C1 segment of cervical spinal cord (tissue), 14 donors: Measurements from ENCODE around the gene CDCA3.

Experiments used
- DNase-seq, 14 donors: peaks; one replicate each; lab custom pipeline; 2025; lab: John Stamatoyannopoulos, UW

CDCA3 gene

DNA sequence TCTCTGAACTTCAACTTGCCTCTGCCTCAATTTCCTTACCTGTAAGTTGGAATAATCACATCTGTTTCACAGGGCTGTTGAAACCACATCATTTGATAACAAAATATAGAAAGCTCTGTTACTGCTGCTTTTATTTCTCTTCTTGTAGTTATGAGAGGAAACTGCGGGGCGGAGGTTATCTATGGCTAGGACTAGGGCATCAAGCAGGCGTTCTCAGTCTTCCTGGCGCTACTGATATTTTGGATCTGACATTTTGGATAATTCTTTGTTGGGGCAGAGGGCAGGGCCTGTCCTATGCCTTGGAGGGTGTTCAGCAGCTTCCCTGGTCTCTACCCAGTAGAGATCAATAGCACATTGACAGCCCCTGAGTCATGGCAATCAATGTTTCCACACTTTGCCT, 19.0 kb downstream of the CDCA3 start:
- DNase-seq, result no peak

DNA sequence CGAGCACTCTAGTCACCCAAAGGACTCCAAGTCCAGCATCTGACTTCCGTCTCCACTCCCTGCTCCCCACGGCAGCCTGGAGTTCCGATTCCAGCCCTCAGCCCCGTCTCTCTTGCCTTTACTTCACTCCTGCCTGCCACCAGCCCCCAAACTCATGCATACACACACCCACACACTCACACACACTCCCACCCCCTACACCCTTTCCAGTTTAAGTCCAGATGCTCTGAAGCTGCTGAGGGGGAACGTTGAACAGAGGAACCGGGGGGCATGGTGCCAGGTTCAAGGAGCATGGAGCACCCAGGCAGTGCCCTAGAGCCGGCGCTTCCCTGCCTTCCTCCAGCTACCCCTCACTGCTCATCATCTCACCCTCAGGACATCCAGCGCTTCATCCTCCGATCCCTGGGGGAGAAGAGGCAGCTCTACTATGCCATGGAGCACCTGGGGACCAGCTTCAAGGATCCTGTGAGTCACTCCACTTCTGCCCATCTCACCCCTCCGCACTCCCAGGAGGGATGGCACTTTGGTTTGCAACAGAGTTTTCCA, 19.6 kb downstream of the CDCA3 start:
- DNase-seq, result no peak

DNA sequence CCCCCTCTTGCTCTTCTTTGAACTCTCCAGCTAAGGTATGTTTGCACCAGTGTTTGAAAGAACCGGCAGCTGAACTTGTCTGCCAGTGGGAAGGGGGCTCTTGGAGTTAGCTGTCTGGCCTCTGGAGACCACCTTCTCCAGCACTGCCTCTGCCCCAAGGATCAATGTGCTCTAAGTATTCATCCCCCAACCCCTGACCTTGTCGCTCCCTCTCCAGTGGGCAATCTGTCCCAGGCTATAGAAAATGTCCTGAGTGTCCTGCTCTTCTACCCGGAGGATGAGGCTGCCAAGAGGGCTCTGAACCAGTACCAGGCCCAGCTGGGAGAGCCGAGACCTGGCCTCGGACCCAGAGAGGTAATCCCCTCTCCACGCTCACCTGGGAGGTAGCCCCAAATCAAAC, 20.1 kb downstream of the CDCA3 start:
- no peak for DNase-seq

DNA sequence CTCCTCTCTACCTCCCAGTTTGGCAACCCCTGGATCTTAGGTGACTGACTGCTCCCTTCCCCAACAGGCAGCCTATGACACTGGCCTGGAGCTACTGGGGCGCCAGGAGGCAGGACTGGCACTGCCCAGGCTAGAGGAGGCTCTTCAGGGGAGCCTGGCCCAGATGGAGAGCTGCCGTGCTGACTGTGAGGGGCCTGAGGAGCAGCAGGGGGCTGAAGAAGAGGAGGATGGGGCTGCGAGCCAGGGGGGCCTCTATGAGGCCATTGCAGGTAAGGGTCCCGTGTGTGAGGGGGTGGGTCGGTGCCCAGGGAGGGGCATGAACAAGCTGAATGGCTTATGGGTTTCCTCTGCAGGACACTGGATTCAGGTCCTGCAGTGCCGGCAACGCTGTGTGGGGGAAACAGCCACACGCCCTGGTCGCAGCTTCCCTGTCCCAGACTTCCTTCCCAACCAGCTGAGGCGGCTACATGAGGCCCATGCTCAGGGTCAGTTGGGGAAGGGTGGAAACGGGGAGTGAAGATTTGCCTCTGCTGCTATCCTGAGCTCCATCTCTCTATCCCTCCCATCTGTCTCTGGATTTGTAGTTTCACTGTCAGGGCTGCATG, 20.7 kb downstream of the CDCA3 start:
- no peak for DNase-seq

DNA sequence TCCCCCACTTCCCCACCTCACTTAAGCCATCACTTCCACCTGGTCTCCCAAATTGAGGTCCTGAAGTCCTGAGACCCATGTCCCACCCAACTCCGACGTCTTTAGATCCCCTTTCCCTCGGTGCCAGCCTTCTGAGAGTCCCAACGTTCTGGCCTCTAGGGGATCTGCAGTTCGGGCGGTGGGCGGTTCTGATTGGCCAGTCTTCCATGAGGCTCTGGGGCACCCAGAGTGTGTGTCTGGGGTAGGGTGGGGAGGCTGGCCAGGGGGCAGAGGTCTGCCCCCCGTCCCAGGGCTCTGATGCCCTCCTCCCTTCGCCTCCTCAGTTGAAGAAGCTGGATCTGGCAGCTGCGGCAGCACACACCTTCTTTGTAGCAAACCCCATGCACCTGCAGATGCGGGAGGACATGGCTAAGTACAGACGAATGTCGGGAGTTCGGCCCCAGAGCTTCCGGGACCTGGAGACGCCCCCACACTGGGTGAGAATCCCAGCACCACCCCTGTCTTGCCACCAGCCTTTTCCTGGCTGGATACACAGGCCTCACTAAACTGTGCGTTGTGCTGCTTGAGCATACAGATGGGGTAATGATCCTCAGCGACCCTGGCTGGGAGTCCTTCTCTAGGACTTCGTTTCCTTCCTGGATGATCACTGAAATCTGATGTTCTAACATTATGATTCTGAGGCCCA, 21.4 kb downstream of the CDCA3 start:
- peak in 1 of 14 donors; percentile 11 for DNase-seq

DNA sequence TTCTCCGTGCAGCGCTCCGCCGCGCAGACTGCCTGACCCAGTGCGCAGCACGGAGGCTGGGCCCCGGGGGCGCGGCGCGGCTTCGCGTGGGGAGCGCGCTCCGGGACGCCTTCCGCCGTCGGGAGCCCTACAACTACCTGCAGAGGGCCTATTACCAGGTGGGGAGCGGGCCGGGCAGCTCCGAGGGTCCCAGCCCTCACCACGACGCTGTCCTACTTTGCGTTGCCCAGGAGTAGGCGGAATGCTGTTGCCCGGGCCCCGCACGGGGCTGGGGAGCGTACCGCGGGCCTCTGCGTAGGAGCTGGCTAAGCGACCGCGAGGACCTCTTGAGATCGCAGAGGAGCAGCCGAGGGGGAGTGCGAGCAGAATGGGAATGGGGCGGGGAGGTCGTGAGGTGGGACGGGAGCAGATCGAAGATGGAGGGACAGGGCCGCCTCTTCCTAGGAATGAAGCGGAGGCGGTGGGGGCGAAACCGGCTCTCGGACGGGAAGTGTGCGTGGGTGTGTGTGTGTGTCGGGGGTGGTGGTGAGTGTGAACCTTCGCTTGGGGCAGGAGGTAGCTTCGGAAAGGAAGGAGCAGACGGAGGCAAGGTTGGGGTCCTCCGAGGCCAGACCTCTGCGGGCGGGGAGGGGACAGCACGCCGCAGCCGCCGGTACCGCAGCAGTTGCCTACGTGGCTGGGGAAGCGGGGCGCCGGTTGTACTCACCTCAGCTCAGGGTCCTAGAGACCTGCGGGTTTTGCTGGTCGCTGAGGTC, 22.1 kb downstream of the CDCA3 start:
- peak in 1 of 14 donors; percentile 74 for DNase-seq

DNA sequence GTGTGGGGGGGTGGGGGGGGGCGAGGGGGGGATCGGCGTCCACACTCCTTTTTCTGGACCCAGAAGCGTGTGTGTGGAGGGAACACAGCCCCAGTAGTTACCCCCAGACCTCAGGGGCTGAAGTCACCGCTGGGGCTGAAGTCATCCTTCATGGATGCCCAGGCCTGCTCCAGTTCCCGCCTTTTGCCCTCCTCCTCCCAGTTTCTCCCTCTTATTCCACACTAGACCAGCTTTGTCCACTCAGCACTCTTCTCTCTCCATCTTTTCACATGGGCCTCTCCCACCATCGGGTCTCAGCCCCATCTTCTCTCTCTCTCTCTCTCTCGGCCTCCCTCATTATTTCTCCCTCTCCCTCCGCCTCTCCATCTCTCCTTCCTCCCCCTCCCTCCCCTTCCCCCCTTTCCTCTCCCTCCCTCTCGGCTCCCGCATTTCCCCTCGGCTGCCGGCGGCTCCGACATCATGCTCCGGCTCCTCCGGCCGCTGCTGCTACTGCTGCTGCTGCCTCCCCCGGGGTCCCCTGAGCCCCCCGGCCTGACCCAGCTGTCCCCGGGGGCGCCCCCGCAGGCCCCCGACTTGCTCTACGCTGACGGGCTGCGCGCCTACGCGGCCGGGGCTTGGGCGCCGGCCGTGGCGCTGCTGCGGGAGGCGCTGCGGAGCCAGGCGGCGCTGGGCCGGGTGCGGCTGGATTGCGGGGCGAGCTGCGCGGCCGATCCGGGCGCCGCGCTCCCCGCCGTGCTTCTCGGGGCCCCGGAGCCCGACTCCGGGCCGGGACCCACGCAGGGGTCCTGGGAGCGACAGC, 22.9 kb downstream of the CDCA3 start, which contains the start of gene P3H3:
Gene P3H3, plus strand, starts transcription at position 426 of the 799 bp plus-strand sequence. Its CDS starts 34 bp downstream, at position 460.
- DNase-seq, result peak in 3 of 14 donors; percentile 9 to 63 (median 28)

DNA sequence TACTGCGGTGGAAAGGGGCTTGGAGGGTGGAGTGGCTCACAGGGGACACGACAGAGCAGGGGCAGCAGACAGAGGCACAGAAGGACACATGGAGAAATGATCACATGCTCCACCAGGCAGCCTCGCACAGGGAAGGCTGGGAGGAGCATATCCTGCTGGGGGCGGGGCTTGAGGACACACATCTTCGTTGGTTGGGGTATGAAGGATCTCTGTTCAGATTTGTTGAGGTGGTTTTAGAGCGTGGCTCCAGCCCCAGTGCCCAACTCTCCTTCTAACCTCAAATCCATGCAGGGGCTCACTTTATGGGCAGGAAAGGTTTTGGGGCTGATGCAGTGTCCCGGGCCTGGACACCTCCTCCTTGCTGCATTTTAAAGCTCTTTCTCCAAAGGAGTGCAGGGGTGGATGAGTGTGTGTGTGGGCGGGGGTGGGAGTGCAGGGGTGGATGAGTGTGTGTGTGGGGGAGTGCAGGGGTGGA, 23.6 kb downstream of the CDCA3 start:
- peak in 9 of 14 donors; percentile 15 to 91 (median 35) for DNase-seq

DNA sequence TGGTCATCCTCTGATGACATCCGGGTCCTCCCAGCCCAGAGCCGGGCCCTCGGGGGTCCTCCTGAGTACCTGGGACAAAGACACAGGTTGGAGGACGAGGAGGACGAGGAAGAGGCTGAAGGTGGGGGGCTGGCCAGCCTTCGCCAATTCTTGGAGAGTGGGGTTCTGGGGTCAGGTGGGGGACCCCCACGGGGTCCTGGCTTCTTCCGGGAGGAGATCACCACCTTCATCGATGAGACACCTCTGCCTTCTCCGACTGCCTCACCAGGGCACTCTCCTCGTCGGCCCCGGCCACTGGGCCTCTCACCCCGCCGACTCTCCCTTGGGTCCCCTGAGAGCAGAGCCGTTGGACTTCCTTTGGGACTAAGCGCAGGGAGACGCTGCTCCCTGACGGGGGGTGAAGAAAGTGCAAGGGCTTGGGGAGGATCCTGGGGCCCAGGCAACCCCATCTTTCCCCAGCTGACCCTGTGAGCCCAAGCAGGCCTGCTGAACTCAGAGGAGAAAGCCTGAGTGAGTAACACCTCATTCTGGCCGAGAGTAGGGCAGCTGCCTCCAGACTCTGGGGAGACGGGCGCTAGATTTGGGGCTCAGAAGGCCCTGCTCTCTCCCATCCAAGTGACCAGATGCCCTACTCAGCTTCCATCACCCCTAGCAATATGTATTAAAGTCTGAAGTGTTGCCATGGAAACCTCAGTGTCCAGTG, 24.2 kb downstream of the CDCA3 start:
- no peak for DNase-seq

DNA sequence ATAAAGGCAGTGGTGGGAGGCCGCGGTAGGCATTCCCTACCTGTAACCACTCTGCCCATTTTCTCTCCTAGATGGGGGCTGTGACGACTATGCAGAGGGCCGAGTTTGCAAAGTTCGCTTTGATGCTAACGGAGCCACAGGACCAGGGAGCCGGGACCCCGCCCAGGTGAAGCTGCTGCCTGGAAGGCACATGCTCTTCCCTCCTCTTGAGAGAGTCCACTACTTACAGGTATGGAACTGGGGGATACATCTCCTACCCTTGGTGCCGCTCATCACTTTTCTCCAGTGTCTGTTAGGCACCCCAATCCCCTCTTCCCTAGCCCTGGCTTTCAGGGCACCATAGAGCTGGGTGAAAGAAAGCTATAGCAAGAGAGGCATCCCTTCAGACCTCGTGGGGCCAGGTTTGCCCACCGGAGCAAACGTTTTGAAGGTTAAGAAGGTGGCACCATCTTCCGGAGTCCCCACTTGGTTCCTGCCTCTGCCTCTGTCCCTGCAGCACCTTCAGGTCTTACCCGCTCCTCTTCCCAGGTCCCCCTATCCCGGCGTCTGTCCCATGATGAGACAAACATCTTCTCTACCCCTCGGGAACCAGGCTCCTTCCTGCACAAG, 24.9 kb downstream of the CDCA3 start:
- DNase-seq, result no peak

DNA sequence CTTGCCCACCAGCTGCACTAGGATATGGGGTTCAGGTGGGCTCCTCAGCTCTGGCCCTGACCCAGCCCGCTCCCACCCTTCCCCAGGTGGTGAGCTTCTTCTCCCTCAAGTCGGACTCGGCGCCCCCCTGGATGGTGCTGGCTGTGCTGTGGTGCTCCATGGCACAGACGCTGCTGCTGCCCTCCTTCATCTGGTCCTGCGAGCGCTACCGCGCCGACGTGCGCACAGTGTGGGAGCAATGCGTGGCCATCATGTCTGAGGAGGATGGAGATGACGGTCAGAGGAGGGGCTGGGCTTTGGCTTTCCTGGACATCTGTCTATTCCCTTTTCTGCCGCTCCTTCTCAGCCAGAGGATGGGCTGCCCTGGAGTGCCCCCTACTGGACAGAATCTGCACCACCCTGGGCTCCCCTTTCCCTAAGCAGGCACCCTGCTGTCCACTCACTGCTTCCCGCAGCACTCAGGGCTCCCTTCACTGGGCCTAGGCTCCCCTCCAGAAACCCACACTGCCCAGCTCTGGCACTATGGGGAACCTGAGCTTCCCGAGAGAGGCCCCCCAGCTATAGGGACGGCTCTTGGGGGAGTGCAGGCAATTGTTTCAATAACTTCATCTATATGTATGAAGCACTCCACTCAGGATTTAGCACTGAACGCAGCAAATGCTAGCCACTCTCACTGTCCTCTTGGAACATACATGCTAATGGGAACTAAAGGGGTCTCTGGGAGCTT, 25.5 kb downstream of the CDCA3 start:
- peak in 13 of 14 donors; percentile 18 to 85 (median 69) for DNase-seq

DNA sequence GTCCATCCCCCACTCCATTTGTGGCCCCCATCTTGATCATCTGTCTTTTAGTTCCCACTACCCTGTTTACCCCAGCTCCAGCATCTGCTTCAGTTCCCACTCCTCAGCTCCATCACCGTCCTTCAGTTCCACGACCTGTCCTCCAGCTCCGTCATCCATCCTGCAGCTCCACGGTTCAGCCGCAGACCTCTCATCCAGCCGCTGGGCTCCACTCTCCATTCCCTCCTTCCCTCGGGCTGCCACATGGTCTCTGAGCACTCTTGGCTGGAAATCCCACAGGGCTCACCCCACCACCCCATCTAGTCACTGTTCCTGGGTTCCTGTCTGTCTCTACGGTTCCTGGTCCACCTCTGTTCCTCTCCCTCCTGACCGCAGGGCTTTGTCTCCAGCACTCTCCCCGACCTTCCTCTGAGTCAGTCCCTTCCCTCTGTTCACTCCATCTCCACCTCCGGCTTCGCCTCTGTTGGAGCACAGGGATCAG, 26.1 kb downstream of the CDCA3 start:
- DNase-seq, result peak in 1 of 14 donors; percentile 70

DNA sequence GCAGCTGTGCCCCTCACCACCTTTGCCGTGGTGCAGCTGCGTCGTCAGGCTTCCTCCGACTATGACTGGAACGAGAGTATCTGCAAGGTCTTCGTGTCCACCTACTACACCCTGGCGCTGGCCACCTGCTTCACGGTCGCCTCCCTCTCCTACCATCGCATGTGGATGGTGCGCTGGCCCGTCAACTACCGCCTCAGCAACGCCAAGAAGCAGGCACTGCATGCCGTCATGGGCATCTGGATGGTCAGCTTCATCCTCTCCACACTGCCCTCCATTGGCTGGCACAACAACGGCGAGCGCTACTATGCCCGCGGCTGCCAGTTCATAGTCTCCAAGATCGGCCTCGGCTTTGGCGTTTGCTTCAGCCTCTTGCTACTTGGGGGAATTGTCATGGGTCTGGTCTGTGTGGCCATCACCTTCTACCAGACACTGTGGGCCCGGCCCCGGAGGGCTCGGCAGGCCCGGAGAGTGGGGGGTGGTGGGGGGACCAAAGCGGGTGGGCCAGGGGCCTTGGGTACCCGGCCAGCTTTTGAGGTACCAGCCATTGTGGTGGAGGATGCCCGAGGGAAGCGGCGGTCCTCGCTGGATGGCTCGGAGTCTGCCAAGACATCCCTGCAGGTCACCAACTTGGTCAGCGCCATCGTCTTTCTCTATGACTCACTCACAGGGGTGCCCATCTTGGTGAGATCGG, 26.9 kb downstream of the CDCA3 start:
- DNase-seq, result peak in 1 of 14 donors; percentile 43

DNA sequence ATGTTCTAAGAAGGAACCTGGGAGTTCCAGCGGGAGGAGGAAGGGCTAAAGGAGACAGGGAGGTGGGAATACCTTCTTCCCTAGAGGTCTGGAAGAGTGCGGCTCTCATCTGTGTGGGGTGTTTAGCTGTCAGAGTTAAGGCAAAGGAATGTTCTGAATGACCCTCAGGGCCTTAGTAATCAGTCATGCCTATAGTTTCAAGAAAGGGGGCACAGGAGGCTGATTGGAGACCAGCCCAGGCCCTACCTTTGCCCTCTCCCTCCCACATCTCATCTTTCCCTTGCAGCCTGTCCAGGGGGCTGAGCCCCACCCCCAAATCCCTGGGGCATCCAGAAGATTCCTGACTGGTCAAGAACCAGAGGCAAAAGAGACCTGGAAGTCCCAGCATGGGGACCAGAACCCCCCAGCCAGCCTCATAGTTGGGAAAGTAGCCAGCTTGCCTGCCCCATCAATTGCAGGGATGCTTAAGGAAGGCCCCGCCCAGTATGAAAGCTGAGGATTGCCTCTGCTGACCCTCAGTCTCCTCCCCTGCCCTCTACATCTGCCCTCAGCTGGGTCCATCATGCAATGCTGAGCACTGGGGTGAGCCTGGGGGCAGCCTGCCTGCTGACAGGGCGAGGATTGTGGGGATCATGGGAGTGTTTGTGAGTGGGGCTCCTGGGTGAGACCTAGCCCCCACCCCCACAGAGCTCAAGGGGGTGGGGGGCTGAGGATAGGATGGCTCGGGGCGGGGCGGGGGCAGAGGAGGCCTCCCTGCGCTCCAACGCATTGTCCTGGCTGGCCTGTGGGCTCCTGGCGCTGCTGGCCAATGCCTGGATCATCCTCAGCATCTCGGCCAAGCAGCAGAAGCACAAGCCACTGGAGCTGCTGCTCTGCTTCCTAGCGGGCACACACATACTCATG, 27.7 kb downstream of the CDCA3 start:
- DNase-seq, result no peak

DNA sequence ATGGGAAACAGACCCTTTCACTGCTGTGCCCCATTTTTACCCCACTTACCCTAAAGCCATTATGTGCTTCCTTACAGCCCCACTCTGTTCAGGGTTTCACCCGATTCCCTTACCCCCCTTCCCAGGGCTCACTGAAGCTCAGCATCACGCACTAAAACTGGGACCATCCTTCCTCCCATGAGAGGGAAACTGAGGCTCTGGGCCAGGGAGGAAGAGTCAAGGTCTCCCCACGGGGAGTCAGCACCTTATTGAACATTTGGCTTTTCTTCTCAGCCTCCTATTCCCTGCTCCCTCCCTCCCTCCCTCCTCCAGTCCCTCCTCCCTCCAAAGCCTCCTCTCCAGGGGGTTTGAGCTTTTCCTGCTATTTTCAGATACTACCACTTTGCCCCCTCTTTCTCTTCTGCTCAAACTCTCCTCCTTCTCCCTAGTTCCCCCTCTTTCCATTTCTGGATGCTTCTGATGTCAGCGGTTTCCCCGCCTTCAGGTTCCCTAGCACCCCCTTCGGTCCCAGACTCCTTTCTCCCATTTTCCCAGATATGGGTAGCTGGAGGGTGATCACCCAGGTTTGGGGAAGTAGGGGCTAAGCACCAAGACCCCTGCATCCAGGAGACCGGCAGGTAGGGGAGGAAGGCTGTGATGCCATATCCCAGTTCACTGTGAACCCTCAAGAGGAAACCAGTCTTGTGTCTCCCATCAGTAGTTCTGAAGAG, 28.5 kb downstream of the CDCA3 start:
- peak in 1 of 14 donors; percentile 48 for DNase-seq

DNA sequence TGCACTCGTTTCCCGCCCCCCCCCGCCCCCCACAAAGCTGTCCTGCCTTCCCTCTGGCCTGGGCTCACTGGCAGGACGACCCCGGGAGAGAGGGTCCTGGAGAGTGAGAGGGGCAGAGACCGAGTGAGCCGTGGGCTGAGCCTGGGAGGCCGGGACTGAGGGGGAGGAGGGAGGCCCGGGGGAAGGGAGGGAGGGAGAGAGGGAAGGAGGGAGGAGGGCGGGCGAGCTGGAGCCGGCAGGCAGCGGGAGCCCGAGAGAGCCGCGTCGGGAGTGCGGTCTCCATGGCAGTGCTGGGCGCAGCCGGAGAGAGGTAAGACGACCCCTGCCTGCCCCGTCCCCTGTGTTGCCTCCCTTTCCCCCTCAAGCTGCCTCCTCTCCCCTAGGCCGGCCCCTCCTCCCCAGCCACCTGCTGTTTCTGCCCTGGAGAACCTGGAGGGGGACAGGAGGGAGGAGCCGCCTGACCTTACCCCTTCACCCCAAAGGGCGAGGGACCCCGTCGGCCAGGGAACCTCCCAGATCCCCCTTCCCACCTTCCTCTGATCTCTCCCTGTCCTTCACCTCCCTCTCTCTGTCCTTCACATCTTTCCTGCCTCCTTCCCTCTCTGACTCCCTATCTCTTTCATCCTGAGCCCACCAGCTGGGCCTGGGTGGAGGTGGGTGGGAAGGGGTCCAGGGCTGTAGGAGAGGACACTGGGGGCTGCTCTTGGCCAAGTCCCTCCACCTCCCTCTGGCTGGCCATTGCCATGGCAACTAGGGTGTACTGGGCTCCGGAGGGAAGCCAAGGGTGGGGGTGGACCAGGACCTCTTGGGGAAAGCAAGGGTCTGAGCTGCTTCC, 29.3 kb downstream of the CDCA3 start, which contains the start of gene GPR162:
Gene GPR162, plus strand, starts transcription at position 231 of the 835 bp plus-strand sequence. CDS start 2,078 bp downstream, outside the sequence.
- peak in 11 of 14 donors; percentile 26 to 94 (median 54) for DNase-seq
